ENCODE data around the gene KLF3. TPM values are rescaled to one million over a fixed set of nuclear protein-coding genes. Genes with fewer than 3 reads are reported as not detected.

The KLF3 gene
- total RNA-seq, 1 experiment from 2014 or later = 29.0 TPM

DNA sequence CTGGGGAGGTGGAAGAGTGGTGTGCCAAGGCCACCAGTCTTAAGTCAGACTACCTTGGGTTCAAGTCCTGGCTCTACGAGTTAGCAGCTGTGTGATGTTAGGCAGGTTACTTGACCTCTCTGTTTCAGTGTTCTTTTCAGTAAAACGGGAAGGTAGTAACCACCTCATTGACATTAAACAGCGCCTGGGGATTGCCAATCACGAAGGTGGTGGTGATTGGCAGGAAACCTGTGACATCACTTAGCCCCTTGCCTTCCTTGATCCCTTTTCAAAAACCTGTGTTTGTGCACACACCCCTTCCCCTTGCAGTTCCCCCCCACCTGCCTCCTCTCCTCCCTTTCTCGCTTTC, 7.6 kb downstream of the KLF3 start:
- no peak overlapping the region for H4K91ac ChIP-seq (ENCODE audit: insufficient read length, low read depth, low read length)
- no peaks in the 10 kb centered on the region for H3K27me3 ChIP-seq (ENCODE audit: insufficient read depth, low read length)
- peaks cover 19% of the 10 kb centered on the region; the same call in 1 of the 2 replicates for H3K79me2 ChIP-seq (ENCODE audit: insufficient read depth, low read length)
- H3K4me3 Mint-ChIP-seq = no peak overlapping the region
- TF ChIP-seq, protein P1, sequence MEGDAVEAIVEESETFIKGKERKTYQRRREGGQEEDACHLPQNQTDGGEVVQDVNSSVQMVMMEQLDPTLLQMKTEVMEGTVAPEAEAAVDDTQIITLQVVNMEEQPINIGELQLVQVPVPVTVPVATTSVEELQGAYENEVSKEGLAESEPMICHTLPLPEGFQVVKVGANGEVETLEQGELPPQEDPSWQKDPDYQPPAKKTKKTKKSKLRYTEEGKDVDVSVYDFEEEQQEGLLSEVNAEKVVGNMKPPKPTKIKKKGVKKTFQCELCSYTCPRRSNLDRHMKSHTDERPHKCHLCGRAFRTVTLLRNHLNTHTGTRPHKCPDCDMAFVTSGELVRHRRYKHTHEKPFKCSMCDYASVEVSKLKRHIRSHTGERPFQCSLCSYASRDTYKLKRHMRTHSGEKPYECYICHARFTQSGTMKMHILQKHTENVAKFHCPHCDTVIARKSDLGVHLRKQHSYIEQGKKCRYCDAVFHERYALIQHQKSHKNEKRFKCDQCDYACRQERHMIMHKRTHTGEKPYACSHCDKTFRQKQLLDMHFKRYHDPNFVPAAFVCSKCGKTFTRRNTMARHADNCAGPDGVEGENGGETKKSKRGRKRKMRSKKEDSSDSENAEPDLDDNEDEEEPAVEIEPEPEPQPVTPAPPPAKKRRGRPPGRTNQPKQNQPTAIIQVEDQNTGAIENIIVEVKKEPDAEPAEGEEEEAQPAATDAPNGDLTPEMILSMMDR (conservative IDR thresholded peaks at IDR 0.05) = no peak
- H3K79me1 ChIP-seq (ENCODE audit: insufficient read depth, low read depth, low read length, poor library complexity, severe bottlenecking) = peaks cover 6% of the 10 kb centered on the region
- H3K9me3 ChIP-seq (ENCODE audit: control insufficient read depth, low read depth, low read length) = no peaks in the 10 kb centered on the region
- no peak overlapping the region for H3T11ph ChIP-seq (ENCODE audit: low read length)
- H4K5ac ChIP-seq (ENCODE audit: insufficient read length, low read depth, low read length) = no peak overlapping the region
- no peak overlapping the region for H2AFZ ChIP-seq (ENCODE audit: low read length)
- peak overlapping the region; percentile 5; the same call in 1 of the 2 replicates for H3K14ac ChIP-seq (ENCODE audit: insufficient read depth, low read length)
- H3K18ac ChIP-seq (ENCODE audit: insufficient read length, low read depth, low read length) = peak overlapping the region; percentile 35
- H2BK120ac ChIP-seq (ENCODE audit: low read depth, low read length, poor library complexity, severe bottlenecking) = no peak overlapping the region
- H3K23ac ChIP-seq (ENCODE audit: insufficient read length, low read depth, low read length) = no peak overlapping the region
- H3K9me3 Mint-ChIP-seq = no peaks in the 10 kb centered on the region
- no CpG with 5 or more reads among the region's 5 CpGs for WGBS (ENCODE audit: extremely low coverage, insufficient read length, low lambda C conversion rate)
- DNase-seq = no peak
- H3K9ac ChIP-seq (ENCODE audit: extremely low read depth, insufficient read length, low read length) = no peak overlapping the region
- no peak overlapping the region for H3K4ac ChIP-seq (ENCODE audit: low read depth, low read length)
- H3K4me1 Mint-ChIP-seq = peaks cover 79 to 87% of the 10 kb centered on the region in 2 experiments
- H2BK5ac ChIP-seq (ENCODE audit: insufficient read length, low read length) = no peak overlapping the region
- H2BK15ac ChIP-seq (ENCODE audit: low read depth, low read length) = no peak overlapping the region
- H4K20me1 ChIP-seq (ENCODE audit: control insufficient read depth, insufficient read depth, insufficient read length) = no peaks in the 10 kb centered on the region
- H3K36me3 Mint-ChIP-seq (ENCODE audit: insufficient read depth in 1 of 3, low read depth in 3 of 3) = peaks cover 0 to 2% (median 0%) of the 10 kb centered on the region in 3 experiments; a peak in 2 of 7 replicates
- H3K23me2 ChIP-seq (ENCODE audit: insufficient read length, low read depth, low read length, poor library complexity, severe bottlenecking) = no peaks in the 10 kb centered on the region
- H2BK20ac ChIP-seq (ENCODE audit: low read depth, low read length, poor library complexity, severe bottlenecking) = no peak overlapping the region
- no peak overlapping the region for H3K56ac ChIP-seq (ENCODE audit: insufficient read length, low read depth, low read length)
- H3K27ac ChIP-seq (ENCODE audit: insufficient read length, low read depth, low read length) = no peak overlapping the region
- no peak overlapping the region for H3K4me2 ChIP-seq (ENCODE audit: insufficient read depth, insufficient read length, low read length)
- no peak overlapping the region for H4K8ac ChIP-seq (replicated peaks; ENCODE audit: insufficient read length, low read depth, low read length)
- H3K4me1 ChIP-seq (ENCODE audit: insufficient read depth, low read length) = peaks cover 19% of the 10 kb centered on the region
- H3K27me3 Mint-ChIP-seq (ENCODE audit: low read depth) = no peaks in the 10 kb centered on the region
- no peak overlapping the region for H2BK12ac ChIP-seq (ENCODE audit: insufficient read length, low read depth, low read length)
- H2AK5ac ChIP-seq (ENCODE audit: insufficient read length, low read length) = no peak overlapping the region
- H3K27ac Mint-ChIP-seq = peak overlapping the region in 2 of 3 experiments; percentile 36 to 57; a peak in 4 of 7 replicates
